GM19397 (cell line): ENCODE results near the gene USP1.

Experiments used
- ATAC-seq: cut with Tn5 transposase; IDR thresholded peaks from one replicate; pipeline ENCODE4 v1.9.1; 2021; ENCODE audit warnings: mild to moderate bottlenecking, moderate library complexity; ENCODE audit not compliant: unreplicated experiment

Gene USP1

DNA sequence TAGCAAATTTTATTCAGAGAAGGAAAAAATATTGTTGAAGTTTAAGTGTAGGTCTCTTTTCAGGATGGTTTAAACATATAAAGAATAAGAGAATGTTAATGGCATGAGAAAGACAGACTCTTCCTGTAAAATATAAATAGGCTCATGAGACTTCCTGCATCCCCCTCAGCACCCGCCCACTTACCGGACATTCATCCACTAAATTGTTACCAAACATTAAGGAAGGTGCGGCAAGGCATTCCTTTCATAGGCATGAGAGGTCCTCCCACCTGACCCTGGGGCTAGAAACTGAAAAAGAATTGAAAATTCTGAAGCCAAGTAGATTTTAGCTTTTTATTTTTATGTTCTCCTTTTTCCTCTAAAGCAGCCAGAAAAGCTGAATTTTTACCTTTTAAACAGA is 10.6 kb upstream of the USP1 start:
- ATAC-seq = no peak

DNA sequence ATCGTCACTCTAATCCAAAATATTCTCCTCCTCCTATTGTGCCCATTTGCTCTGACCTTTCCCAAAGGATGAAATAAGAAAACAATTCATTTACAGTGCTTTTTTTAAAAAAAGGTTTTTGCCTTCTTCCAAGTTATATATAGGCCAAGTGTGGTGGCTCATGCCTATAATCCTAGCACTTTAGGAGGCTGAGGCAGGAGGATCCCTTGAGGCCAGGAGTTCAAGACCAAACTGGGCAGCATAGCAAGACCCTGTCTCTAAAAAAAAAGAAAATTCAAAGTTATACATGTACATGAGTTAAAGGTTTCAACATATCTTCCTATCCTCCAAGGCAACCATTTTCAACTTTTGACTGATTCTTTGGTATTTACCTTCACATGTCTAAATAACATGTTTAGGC is 10.1 kb upstream of the USP1 start:
- ATAC-seq = no peak

DNA sequence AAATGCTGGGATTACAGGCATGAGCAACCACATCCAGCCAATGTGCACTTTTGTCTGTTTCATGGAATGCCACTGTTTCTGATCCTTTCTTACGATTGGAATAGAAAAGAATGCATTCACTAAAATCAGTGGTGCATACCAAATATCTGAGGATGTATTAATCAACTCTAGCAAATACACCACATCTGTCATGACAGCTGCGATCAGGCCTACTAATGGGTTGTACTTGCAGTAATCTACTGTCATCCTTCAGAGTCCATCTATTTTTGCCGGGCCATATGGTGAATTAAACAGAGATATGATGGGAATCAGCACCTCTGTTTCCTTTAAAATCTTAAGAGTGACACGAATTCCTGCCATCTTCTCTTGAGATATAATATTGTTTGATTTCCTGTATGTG is 8.5 kb upstream of the USP1 start:
- no peak for ATAC-seq

DNA sequence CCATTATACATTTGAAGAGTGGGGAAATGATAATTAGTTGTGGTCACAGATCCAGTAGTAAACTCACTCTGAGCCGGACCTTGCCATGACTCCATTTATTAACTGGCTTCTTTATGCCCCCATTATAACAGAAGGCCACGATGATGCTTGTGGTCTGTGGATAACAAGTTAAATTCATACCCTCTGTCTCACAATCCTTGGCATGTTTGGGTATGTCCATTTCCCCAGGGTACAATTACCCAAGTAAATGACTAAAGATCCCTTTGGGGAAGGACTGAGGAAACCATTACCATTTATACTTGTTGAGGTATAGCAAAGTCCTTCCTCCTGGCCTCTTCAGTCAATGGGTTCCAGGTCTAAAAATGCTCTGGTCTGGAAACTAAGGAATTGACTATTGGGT is 7.3 kb upstream of the USP1 start:
- no peak for ATAC-seq

DNA sequence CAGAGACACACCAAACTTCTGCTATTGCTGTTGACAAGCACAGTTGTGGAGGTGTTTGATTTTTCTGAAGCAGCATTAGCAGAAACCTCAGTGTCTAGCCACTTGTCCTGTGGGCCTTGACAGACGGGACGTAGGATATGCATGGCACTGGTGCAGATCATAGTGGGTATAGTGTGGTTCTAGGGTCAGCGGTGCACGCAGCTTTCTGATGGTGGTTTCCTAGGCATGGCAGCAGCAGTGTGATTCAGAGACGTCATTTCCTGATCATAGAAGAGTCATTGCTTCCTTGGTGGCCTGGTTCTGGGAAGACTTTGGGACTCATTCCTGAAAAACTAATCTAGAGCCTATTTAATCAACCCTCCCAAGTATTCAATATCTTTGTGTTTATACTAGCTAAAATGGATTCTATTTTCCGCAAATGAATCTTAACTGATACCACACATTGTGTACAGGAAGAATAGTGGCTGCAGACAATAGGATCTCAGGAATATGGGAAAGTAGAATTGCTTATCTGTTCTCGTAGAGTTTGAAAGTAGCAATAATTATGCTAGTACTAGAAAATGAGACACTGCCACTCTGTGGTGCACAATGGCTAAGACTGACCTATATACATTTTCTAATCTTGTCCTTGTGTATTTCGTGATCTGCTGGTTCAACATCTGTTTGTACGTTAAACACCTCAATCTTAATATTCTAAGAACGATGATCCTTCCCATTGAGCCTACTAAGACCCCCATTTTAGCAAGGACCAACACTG is 2.8 kb upstream of the USP1 start:
- ATAC-seq = no peak

DNA sequence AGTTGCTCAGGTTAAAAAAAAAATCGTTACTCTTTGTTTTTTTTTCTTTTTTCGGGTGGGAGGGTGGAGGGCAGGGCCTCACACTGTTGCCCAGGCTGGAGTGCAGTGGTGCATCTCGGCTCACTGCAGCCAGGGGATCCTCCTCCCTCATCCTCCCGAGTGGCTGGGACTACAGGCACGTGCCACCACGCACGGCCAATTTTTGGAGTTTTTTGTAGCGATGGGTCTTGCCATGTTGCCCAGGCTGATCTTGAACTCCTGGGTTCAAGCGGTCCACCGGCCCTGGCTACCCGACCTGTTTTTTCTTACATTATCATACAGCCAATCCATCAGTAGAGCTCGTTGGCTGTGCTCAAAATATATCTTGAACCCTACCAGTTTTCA is 2.2 kb upstream of the USP1 start:
- ATAC-seq = no peak

DNA sequence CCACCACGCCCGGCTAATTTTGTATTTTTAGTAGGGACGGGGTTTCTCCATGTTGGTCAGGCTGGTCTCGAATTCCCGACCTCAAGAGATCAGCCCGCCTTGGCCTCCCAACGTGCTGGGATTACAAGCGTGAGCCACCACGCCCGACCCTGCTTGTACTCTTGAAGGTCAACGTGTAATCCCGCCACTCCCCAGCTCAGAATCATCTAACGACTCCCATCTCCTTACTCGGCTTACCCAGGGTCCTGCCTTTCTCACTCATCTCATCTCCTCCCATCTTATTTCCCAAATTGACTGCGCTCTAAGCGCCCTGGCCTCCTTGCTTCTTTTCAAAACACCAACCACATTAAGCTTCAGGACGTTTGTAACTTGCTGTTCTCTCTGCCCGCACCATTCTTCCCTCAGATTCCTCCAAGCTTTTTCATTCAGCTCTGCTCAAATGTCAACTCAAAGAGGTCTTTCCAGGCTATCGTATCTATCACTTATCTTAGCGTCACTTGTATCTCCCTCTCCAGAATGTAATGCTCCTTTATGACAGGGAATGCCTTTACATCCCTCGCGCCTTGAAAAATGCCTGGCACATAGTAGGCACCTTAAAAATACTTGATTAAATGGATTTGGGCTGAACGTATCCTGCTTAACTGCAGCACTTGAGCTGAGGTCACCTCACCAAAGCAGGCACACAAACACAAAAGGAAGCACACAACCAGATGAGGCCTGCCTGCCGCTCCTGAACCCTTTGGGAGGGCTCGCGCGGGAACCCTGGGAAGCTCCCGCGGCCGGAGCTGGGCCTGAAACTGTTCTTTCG is 1.4 kb upstream of the USP1 start:
- no peak for ATAC-seq

DNA sequence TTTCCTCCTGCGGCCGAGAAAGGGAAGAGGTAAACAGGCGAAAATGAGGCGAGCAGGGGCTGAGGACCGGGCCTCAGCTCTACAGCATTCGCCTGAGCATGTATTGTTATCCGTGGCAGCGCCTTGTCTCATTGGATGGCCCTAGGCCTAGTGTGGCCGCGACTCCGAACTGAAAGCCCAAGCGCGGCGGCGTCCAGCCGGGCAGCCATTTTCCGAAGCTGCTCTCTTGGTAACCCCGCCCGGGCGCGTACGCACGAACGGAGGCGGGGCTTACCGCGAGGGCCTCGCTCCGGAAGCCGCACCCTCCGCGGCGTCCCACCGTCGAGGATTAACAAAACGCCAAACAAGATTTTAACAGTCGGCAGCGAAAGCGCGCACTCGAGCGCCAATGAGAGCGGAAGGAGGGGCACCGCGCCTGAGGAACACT is 797 bp upstream of the USP1 start:
- ATAC-seq = peak; percentile 72

DNA sequence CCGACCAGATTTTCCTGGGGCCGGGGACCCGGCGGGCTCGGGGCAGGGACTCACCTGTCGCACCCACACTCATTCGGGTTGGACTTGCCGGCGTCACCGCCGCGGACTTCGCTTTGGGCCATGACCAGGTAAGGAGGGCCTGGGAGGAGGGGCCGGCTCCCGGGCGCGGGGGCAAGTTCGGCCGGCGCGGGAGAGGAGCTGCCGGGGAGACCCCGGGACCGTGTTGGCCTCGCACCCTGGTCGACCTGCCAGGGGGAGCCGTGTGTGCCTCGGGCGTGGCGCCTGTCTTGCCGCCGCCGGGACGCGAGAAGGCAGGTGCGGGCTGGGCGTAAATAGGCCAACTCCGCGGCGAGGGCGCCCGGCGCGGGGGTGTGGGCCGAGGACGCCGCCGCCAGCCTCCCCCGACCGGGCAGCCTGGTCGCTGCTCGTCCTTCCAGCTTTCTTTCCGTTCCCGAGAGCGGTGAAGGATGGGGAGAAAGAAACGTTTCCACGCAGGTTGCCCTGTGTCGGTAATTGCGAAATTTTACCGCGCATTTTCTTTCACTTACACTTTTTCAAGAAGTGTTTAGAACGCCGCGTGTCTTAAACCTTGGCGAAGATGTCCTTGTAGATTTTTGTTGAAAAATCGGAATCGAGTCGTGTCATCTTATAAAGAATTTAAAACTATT is 558 bp downstream of the USP1 start:
- no peak for ATAC-seq

DNA sequence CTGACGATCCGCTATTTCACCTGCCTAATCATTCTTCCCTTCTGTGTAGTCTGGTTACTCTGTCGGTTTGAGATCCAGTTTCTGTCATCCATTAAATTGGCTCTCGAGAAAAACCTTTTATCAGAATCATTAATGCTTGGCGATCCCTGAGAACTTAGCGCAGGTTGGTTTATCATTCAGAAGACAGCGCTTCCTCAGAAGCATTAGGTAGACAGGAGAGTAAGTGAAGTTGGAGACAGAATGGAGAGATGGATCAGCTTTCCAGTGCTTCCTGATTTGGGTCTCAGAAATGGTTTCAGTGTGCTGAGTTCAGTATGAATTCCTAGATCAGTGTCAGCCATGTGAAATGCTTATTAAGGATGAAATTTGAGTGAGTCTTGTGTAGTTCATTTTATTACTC is 1.3 kb downstream of the USP1 start:
- ATAC-seq = no peak

DNA sequence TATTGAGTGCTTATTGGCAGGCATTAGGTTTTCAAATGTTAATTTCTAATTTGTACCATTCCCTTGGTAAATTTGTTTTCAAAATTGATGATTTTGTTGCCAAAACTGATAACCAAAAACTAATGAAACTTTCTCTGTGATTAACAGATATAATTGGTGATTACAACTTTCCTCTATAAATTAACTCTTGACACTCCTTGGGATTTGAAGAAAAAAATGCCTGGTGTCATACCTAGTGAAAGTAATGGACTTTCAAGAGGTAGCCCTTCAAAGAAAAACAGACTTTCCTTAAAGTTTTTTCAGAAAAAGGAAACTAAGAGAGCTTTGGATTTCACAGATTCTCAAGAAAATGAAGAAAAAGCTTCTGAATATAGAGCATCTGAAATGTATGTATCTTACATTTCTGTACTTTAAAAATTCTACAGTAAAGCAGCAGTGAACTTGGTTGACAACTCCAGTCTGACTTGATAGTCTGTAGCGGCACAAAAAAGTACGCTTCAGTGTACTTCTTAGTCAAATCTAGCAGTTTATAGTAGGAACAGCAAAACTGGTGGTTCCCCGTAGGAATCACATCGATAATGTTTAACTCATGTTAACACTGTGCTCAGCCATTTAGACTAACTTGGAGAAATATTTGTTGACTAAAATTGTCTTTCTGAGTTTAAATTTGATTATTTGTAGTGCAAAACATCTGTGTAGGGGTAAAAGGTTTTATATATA is 3.0 kb downstream of the USP1 start:
- ATAC-seq = no peak

DNA sequence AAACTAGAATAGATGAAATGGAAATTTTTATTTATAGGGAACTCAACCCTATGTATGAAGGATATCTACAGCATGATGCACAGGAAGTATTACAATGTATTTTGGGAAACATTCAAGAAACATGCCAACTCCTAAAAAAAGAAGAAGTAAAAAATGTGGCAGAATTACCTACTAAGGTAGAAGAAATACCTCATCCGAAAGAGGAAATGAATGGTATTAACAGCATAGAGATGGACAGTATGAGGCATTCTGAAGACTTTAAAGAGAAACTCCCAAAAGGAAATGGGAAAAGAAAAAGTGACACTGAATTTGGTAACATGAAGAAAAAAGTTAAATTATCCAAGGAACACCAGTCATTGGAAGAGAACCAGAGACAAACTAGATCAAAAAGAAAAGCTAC is 7.9 kb downstream of the USP1 start:
- no peak for ATAC-seq

DNA sequence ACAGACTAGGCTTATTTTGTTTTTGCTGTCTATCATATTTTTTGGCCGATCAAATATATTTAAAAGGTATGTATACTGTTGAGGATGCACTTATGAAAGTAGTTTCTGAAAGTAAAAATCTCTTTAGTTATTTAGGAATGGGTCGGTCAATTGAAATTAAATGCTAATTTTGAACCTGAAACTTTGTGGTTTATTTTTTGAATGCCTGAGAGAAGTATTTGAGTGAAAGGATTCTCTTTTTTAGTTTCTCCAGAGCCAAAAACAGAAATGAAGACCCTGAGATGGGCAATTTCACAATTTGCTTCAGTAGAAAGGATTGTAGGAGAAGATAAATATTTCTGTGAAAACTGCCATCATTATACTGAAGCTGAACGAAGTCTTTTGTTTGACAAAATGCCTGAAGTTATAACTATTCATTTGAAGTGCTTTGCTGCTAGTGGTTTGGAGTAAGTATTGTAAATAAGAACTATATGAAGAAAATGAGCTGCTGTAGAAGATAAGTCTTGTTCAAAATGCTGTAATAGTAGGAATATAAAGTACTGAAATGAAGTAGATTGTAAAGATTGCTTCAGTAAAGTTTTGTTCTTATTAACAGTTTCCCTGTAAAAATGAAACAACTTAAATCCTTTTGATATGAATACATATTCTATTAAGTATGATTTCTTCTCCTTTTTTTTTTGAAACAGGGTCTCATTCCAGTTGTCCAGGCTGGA is 11.5 kb downstream of the USP1 start:
- no peak for ATAC-seq

DNA sequence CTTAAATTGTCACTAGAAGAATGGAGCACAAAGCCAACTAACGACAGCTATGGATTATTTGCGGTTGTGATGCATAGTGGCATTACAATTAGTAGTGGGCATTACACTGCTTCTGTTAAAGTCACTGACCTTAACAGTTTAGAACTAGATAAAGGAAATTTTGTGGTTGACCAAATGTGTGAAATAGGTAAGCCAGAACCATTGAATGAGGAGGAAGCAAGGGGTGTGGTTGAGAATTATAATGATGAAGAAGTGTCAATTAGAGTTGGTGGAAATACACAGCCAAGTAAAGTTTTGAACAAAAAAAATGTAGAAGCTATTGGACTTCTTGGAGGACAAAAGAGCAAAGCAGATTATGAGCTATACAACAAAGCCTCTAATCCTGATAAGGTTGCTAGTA is 13.5 kb downstream of the USP1 start:
- no peak for ATAC-seq

DNA sequence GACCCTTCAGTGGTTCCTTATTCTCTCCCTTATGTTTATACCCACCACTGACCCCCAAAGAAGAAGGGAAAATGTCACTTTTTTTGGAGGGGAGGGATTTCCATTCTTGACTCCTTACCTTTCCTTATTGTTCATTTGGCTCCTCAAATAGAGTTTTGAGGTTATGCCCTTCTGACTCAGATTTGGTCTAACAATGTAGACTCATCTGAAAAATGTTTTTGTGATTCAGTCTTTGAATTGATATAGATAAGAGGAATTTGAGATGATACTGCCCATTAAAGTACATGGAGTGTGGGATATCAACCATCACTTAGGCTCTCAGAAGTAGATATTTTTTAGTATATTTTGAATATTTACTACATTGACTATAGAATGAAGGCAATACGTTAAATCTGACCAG is 16.1 kb downstream of the USP1 start:
- ATAC-seq = no peak

DNA sequence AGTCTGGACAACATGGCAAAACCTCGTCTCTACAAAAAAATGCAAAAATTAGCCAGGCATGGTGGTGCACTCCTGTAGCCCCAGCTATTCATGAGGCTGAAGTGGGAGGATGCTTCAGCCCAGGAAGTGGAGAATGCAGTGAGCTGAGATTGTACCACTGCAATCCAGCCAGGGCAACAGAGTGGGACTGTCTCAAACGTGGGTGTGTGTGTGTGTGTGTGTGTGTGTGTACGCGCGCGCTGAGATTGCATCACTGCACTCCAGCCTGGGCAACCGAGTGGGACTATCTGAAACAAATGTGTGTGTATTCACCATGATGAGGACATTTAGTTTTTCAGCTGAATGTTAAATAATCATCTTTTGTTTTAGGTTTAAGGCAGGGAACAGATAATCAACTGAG is 21.1 kb downstream of the USP1 start:
- ATAC-seq = no peak

DNA sequence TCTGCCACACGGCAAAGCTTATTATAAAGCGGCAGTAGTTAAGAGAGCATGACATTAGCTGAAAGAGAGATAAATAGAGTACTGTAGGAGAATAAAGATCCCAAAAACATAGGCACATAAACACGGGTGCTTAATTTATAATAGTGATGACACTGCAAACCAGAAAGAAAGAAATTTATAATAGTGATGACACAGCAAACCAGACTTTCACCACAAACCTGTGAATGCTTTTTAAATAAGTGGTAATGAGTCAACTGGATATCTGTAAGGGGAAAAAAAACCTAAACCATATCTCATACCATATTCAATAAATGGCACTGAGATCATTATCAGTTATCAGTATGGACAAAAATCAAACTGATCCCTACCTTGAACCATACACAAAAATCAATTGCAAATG is 25.5 kb downstream of the USP1 start:
- no peak for ATAC-seq

DNA sequence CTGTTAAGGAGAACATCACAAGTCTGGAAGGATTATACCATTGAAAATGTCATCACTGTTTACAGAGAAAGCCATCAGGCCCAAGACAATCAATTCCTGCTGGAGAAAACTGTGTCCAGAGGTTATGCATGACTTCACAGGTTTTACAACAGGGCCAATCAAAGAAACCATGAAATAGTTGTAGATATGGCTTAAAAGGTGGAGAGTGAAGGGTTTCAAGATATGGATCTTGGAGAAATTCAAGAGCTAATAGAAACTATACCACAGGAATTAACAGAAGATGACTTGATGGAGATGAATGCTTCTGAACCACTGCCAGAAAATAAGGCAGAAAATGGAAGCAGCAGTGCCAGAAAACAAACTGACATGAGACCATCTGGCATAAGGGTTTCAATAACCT is 30.2 kb downstream of the USP1 start:
- ATAC-seq = no peak

DNA sequence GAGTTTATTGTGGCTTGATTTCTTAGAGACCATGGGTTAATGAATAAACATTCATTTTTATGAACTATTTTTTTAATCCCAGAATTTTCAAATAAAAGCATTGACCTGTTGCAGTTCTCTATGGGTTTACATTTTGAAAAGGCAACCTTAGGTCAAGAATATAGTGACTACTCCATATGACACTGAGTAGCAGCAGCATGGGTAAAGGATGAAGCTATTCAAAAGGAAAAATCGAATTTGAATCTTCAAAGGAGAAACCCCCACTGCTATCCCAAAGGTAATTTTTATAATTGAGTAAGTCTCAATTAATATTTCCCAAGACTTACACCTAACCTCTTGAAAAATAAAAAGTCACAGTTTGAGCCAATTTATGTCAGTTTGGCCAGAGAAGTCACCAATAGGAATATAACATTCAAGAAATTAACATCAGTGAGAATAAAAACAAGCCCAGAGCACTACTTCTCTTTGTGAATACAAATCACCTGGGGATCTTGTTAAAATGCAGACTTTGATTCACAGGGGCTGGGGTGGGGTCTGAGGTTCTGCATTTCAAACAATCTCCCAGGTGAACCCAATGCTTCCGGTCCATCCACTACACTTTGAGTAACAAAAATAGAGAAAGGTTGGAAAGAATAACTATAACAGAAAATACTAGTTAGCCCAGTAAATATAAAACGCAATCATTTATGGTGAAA is 39.8 kb downstream of the USP1 start:
- no peak for ATAC-seq

DNA sequence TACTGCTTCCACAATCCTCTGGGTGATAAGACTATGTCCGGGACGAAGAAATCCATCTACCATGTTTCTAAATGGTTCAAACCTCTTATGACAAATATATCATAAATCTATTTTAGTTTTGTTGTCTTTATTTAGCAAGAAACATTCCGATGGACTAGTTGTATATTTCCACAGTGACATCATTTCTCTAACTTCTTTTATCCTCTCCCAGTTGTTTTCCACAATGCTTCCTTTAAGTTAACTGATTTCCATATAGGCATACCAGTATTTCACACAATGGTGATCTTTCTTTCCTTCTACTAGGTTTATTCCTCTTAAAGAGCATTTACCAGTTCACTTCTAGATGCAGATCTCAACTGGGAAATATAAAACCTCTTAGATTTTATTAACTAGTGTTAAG is 44.8 kb downstream of the USP1 start:
- ATAC-seq = no peak
